Peyer's patch (tissue), 4 donors: Measurements from ENCODE around the gene SHLD1.

Source experiments
- CTCF ChIP-seq, 6 experiments: fragments of 450-650 bp in 4 of 6; fragments of 200-600 bp in 2 of 6; sonication (generic) in 1 of 6; IDR thresholded peaks; one replicate each; pipeline ENCODE4 v1.5.1; 2017 to 2019; ENCODE audit warnings: antibody characterized with exemption in 6 of 6, mild to moderate bottlenecking in 3 of 6, moderate library complexity in 1 of 6
- POLR2A ChIP-seq, 2 donors: fragments of 450-650 bp; IDR thresholded peaks; one replicate each; pipeline ENCODE4 v1.5.1; 2017; ENCODE audit warnings: antibody characterized with exemption in 2 of 2, mild to moderate bottlenecking in 2 of 2, moderate library complexity in 2 of 2

DNA sequence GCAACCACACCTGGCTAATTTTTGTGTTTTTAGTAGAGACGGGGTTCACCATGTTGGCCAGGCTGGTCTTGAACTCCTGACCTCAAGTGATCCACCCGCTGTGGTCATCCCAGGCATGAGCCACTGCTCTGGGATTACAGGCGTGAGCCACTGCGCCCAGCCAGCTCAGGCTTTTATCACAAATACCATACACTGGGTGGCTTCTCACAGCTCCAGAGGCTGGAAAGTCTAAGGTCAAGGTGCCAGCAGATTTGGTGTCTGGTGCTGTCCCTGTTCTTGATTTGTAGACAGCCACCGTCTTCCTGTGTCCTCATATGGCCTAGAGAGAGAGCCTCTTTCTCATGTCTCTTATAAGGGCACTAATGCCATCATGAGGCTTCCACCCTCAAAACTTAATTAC, 25.9 kb downstream of the SHLD1 start:
- TF ChIP-seq CTCF (IDR thresholded peaks at IDR 0.05) (no peak), POLR2A (IDR thresholded peaks at IDR 0.05) (no peak)
